Measurements from ENCODE around the gene STK25.

Gene STK25

DNA sequence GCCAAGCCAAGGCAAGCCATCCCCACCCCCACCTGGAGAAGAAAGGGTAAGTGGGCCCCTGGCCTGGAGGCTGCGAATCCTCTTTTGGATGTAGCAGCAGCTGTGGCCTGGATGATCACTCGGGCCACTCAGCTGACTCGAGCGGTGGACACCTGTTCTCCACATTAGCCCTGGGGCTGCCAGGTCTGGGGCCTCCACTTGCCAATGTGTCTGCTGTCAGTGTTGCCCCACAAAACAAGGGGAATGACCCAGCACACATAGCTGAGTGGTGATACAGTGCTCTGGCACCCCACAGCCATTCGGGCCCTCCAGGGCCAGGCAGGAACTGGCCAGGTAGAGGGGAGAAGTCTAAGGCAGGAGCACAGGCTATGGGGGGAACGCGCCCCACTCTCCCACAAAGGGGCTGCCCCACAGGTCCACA, 2.6 kb downstream of the STK25 start:
- TF ChIP-seq, protein P1, sequence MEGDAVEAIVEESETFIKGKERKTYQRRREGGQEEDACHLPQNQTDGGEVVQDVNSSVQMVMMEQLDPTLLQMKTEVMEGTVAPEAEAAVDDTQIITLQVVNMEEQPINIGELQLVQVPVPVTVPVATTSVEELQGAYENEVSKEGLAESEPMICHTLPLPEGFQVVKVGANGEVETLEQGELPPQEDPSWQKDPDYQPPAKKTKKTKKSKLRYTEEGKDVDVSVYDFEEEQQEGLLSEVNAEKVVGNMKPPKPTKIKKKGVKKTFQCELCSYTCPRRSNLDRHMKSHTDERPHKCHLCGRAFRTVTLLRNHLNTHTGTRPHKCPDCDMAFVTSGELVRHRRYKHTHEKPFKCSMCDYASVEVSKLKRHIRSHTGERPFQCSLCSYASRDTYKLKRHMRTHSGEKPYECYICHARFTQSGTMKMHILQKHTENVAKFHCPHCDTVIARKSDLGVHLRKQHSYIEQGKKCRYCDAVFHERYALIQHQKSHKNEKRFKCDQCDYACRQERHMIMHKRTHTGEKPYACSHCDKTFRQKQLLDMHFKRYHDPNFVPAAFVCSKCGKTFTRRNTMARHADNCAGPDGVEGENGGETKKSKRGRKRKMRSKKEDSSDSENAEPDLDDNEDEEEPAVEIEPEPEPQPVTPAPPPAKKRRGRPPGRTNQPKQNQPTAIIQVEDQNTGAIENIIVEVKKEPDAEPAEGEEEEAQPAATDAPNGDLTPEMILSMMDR (IDR thresholded peaks at IDR 0.05; ENCODE audit: poor library complexity, severe bottlenecking): no peak
- H3K27me3 ChIP-seq (ENCODE audit: insufficient read depth, poor library complexity, severe bottlenecking): no peaks in the 10 kb centered on the region
- no peak overlapping the region for H3K27ac ChIP-seq (ENCODE audit: poor library complexity, severe bottlenecking)
- ATAC-seq (ENCODE audit: low read depth) (no peak), DNase-seq (ENCODE audit: low spot score) (no peak)
- no peak overlapping the region for H3K4me3 ChIP-seq (ENCODE audit: severe bottlenecking)
- no peaks in the 10 kb centered on the region for H3K9me3 ChIP-seq (ENCODE audit: severe bottlenecking)
- H3K36me3 ChIP-seq (ENCODE audit: low read depth): peaks cover 11% of the 10 kb centered on the region
- no peaks in the 10 kb centered on the region for H3K4me1 ChIP-seq (ENCODE audit: insufficient read depth, poor library complexity, severe bottlenecking)

DNA sequence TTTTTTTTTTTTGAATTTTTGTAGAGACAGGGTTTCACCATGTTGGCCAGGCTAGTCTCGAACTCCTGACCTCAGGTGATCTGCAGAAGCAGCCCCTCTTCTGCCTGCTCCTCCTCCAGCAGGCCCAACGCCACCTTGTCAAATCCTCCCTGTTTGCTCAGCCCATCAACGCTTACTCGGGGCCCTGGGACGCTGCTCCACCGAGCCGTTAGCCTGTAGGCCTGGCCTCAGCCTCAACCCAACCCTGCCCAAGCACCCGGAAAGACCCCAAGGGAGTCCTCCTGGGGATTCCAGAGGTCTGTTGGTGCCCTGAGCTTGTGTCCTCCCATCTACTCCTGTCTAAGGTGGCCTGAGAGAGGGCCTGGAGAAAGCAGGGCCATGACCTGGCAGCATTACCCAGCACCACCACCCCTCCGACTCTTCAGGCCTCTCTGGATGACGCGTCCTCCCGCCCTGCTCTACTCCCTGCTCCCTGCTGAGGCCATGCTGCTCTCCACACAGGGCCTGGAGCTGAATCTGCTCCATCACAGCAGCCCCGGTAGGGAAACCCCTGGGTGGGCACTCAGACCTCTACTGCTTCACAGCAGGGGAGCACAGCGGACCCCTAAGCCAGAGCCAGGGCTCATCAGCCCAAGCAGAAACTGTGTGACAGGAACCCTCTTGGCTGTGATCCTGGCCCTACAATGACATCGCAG, 3.2 kb downstream of the STK25 start:
- Histone ChIP-seq H3K9me3 (ENCODE audit: severe bottlenecking) (no peaks in the 10 kb centered on the region), H3K36me3 (ENCODE audit: low read depth) (peaks cover 16% of the 10 kb centered on the region), H3K27me3 (ENCODE audit: insufficient read depth, poor library complexity, severe bottlenecking) (no peaks in the 10 kb centered on the region), H3K4me1 (ENCODE audit: insufficient read depth, poor library complexity, severe bottlenecking) (no peaks in the 10 kb centered on the region), H3K4me3 (ENCODE audit: severe bottlenecking) (no peak overlapping the region), H3K27ac (ENCODE audit: poor library complexity, severe bottlenecking) (no peak overlapping the region)
- TF ChIP-seq, protein P1 (IDR thresholded peaks at IDR 0.05; ENCODE audit: poor library complexity, severe bottlenecking): no peak
- ATAC-seq (ENCODE audit: low read depth) (no peak), DNase-seq (ENCODE audit: low spot score) (no peak)

DNA sequence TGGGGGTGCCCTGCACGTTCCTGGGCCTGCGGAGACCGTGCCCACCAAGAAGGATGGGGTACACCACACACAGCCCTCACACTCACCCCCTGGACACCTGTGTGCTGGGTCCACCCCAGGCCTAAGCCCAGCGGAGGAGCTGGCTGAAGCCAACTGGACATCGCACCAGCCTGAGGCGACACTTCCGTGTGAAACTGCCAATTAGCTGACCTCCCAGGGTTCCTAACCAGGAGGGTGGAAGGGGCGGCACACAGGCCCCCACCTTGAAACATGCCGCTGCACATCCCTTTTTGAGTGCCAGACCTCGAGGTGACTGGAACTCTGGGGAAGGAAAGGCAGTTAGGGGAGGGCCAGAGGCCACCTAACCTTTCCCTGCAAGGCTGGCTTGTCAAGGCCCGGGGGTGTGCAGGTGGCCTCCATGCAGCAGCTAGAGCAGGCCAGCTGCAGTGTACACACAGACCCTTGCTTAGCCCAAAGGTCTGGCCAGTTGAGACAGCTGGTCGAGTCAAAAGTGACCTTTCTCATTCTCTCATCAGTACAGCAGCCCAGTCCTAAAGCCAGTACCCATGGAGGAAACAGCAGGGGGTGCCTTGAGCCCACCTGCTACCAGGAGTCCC, 4.5 kb downstream of the STK25 start:
- Histone ChIP-seq H3K27me3 (ENCODE audit: insufficient read depth, poor library complexity, severe bottlenecking) (no peaks in the 10 kb centered on the region), H3K27ac (ENCODE audit: poor library complexity, severe bottlenecking) (no peak overlapping the region), H3K4me1 (ENCODE audit: insufficient read depth, poor library complexity, severe bottlenecking) (no peaks in the 10 kb centered on the region), H3K36me3 (ENCODE audit: low read depth) (peaks cover 20% of the 10 kb centered on the region), H3K4me3 (ENCODE audit: severe bottlenecking) (no peak overlapping the region), H3K9me3 (ENCODE audit: severe bottlenecking) (no peaks in the 10 kb centered on the region)
- ATAC-seq (ENCODE audit: low read depth): no peak
- TF ChIP-seq, protein P1 (IDR thresholded peaks at IDR 0.05; ENCODE audit: poor library complexity, severe bottlenecking): no peak
- DNase-seq (ENCODE audit: low spot score): no peak

DNA sequence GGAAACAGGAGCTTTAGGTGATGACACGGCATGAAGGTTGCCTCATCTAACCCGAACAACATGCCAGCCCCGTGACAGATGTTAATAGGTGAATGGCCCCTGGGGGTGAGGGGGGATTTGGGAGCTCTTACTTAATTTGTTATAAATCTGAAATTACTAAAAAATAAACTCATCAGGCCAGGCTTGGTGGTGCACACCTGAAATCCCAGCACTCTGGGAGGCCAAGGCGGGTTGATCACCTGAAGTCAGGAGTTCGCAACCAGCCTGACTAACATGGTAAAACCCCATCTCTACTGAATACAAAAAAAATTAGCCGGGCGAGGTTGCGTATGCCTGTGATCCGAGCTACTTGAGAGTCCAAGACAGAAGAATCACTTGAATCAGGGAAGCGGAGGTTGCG, 6.1 kb downstream of the STK25 start:
- Histone ChIP-seq H3K27me3 (ENCODE audit: insufficient read depth, poor library complexity, severe bottlenecking) (no peaks in the 10 kb centered on the region), H3K36me3 (ENCODE audit: low read depth) (peaks cover 33% of the 10 kb centered on the region), H3K4me3 (ENCODE audit: severe bottlenecking) (no peak overlapping the region), H3K27ac (ENCODE audit: poor library complexity, severe bottlenecking) (no peak overlapping the region), H3K4me1 (ENCODE audit: insufficient read depth, poor library complexity, severe bottlenecking) (no peaks in the 10 kb centered on the region), H3K9me3 (ENCODE audit: severe bottlenecking) (no peaks in the 10 kb centered on the region)
- no peak for DNase-seq (ENCODE audit: low spot score)
- no peak for ATAC-seq (ENCODE audit: low read depth)
- TF ChIP-seq, protein P1 (IDR thresholded peaks at IDR 0.05; ENCODE audit: poor library complexity, severe bottlenecking): no peak

DNA sequence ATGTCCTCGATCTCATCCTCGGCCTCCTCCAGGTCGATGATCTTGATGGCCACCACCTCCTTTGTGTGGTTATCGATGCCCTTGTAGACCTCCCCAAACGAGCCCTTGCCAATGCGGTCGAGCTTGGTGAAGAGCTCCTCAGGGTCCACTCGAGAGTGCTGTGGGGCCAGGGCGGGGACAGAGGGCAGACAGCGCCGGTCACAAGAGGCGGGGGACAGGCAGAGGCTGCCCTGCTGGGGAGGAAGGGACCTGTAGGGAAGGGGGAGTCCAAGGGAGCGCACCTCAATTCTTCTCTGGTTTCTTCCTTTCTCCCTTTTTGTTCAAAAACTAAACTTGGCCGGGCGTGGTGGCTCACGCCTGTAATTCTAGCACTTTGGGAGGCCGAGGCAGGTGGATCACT, 6.8 kb downstream of the STK25 start:
- H3K9me3 ChIP-seq (ENCODE audit: severe bottlenecking): no peaks in the 10 kb centered on the region
- no peak overlapping the region for H3K27ac ChIP-seq (ENCODE audit: poor library complexity, severe bottlenecking)
- no peak overlapping the region for H3K4me3 ChIP-seq (ENCODE audit: severe bottlenecking)
- no peaks in the 10 kb centered on the region for H3K4me1 ChIP-seq (ENCODE audit: insufficient read depth, poor library complexity, severe bottlenecking)
- peaks cover 40% of the 10 kb centered on the region for H3K36me3 ChIP-seq (ENCODE audit: low read depth)
- no peaks in the 10 kb centered on the region for H3K27me3 ChIP-seq (ENCODE audit: insufficient read depth, poor library complexity, severe bottlenecking)
- DNase-seq (ENCODE audit: low spot score) (no peak), ATAC-seq (ENCODE audit: low read depth) (no peak)
- TF ChIP-seq, protein P1 (IDR thresholded peaks at IDR 0.05; ENCODE audit: poor library complexity, severe bottlenecking): no peak

Measured in RWPE2 (cell line).